K562 (cell line): ENCODE data around the gene LZTS3. TPM values are rescaled to one million over a fixed set of nuclear protein-coding genes. Genes with fewer than 3 reads are reported as not detected.

ENCODE experiments used
- ATF3 ChIP-seq, 2 experiments: fragments of 450-650 bp in 1 of 2; sonication (generic) in 1 of 2; formaldehyde crosslinking in 1 of 2; IDR thresholded peaks in 1 of 2; conservative IDR thresholded peaks in 1 of 2; 2 replicates each; pipeline versions ENCODE4 v1.6.1 to v1.8.1; 2016 to 2023; ENCODE audit warnings: mild to moderate bottlenecking in 2 of 2, moderate library complexity in 2 of 2, inconsistent platforms in 1 of 2, missing genetic modification reagents in 1 of 2
- BMI1 ChIP-seq: fragments of 150-350 bp; IDR thresholded peaks from 2 replicates; pipeline ENCODE4 v1.6.1; 2014; ENCODE audit warnings: low read length
- CBFA2T3 ChIP-seq: fragments of 450-650 bp; IDR thresholded peaks from 2 replicates; pipeline ENCODE4 v1.6.1; 2017
- E2F5 ChIP-seq: sonication (generic); formaldehyde crosslinking; IDR thresholded peaks from 2 replicates; pipeline ENCODE4 v1.8.0; 2022; ENCODE audit warnings: mild to moderate bottlenecking, missing genetic modification reagents
- HNRNPLL ChIP-seq: fragments of 200-400 bp; formaldehyde crosslinking; IDR thresholded peaks from 2 replicates; pipeline ENCODE4 v1.6.1; 2017; ENCODE audit warnings: low read length, low read depth, mild to moderate bottlenecking; ENCODE audit not compliant: poor library complexity, severe bottlenecking
- LEF1 ChIP-seq: fragments of 450-650 bp; IDR thresholded peaks from 2 replicates; pipeline ENCODE4 v1.6.1; 2016; ENCODE audit warnings: mild to moderate bottlenecking
- NR2F6 ChIP-seq: fragments of 450-650 bp; formaldehyde crosslinking; IDR thresholded peaks from 2 replicates; pipeline ENCODE4 v1.4.0; 2020; ENCODE audit warnings: mild to moderate bottlenecking
- RBM39 ChIP-seq: fragments of 200-400 bp; formaldehyde crosslinking; optimal IDR thresholded peaks from 2 replicates; pipeline ENCODE3; 2018; ENCODE audit warnings: low read depth, low read length
- RFX1 ChIP-seq: fragments of 450-650 bp; IDR thresholded peaks from 2 replicates; pipeline ENCODE4 v1.6.1; 2016; ENCODE audit warnings: mild to moderate bottlenecking, moderate library complexity
- SREBF1 ChIP-seq: fragments of 150-350 bp; IDR thresholded peaks from 2 replicates; pipeline ENCODE4 v1.6.1; 2014; ENCODE audit warnings: antibody characterized with exemption, low read depth, low read length, borderline replicate concordance
- TAF1 ChIP-seq: IDR thresholded peaks from 2 replicates; pipeline ENCODE4 v1.6.1; 2011; ENCODE audit warnings: mild to moderate bottlenecking, low read length, moderate library complexity; ENCODE audit not compliant: insufficient read depth, control insufficient read depth, severe bottlenecking; ENCODE audit errors: extremely low read depth
- THRB ChIP-seq: fragments of 450-650 bp; formaldehyde crosslinking; conservative IDR thresholded peaks from 2 replicates; pipeline ENCODE4 v1.4.0; 2022; ENCODE audit warnings: mild to moderate bottlenecking, missing genetic modification characterization
- ZBTB7A ChIP-seq: IDR thresholded peaks from 2 replicates; pipeline ENCODE4 v1.6.1; 2011; ENCODE audit warnings: low read depth, mild to moderate bottlenecking, low read length, moderate library complexity, borderline replicate concordance; ENCODE audit not compliant: control insufficient read depth
- ZNF124 ChIP-seq: sonication (generic); formaldehyde crosslinking; IDR thresholded peaks from 2 replicates; pipeline ENCODE4 v1.8.1; 2022; ENCODE audit warnings: missing genetic modification reagents
- ZNF408 ChIP-seq: fragments of 250-450 bp; sonication (Bioruptor Pico); IDR thresholded peaks from 2 replicates; pipeline ENCODE4 v1.4.0; 2020; ENCODE audit warnings: low read depth, mild to moderate bottlenecking, moderate library complexity
- ZNF592 ChIP-seq: fragments of 450-650 bp; IDR thresholded peaks from 2 replicates; pipeline ENCODE4 v1.6.1; 2017; ENCODE audit warnings: antibody characterized with exemption, mild to moderate bottlenecking
- polyA plus RNA-seq, 8 experiments: library from polyadenylated mRNA; depleted of rRNA in 4 of 8; stranded (reverse) in 5 of 8; unstranded in 3 of 8; fragments of >200 nt; fragmentation: Nextera tagmentation in 2 of 8; fragmentation: Illumina TruSeq in 1 of 8; extraction: Ambion mirVana in 2 of 8; extraction: Trizol in 1 of 8; gene quantifications; 2 replicates each; pipeline versions ENCODE4 v1.2.1 to v1.2.3, GENCODE V29; 2011 to 2014; ENCODE audit warnings: inconsistent platforms in 1 of 8, missing spikeins in 1 of 8
- total RNA-seq, 7 experiments: library from RNA; depleted of rRNA in 6 of 7; stranded (reverse); fragments of >200 nt in 6 of 7; fragmentation: Illumina TruSeq in 2 of 7; extraction: Trizol in 2 of 7; gene quantifications; 2 replicates each; pipeline versions ENCODE4 v1.2.1 to v1.2.3, GENCODE V29; 2011 to 2021; ENCODE audit warnings: low replicate concordance in 1 of 7

LZTS3 gene
- total and polyA plus RNA-seq, 9 of the 15 experiments (the other 6 are each of a cell fraction or from before 2014, with no cell fraction given), result 0.07 to 2.9 (median 2.0) TPM

DNA sequence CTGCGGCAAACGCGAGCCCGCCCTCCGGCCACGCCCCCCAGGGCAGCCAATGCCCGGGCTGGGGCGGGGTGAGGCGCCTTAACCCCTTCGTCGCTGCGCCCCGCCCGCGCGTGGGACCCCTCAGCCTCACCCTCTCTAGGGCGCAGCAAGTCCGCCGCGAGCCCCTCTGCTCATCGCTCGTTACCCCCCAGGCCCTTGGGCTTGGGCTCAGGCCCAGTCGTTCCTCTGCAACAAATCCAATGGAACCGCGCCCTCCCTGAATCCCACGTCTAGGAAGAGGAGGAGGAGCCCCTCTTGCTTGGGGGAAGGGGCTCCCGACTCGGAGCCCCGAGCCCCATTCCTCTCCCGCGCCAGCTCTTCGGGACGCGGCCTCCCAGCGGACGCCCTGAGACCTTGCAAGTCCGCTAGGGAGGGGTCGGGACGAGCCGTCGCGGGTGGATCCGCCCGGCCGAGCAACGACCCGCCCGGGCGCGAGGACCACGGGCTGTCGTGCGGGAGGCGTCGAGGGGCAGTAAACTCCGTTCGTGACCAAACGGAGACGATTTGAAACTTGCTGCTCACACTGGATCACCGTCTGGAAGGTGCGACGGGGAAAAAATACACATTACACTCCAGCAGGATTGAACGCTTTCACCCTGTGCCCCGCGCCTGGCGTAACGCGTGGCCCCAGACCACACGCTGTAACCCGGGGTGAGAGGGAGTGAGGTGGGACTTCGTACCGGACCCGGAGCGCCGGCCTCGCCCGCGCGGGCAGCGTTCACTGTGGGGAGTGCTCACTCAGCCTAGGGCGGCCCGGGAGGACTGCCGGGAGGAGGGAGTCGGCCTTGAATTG is 477 bp upstream of the LZTS3 start (continued):
- no peak for TF ChIP-seq ZNF592
- no peak for TF ChIP-seq RBM39
- no peak for TF ChIP-seq ZNF408 (CRISPR knock-in tag)
- TF ChIP-seq ZBTB7A, result peak; percentile 79
- TF ChIP-seq BMI1, result no peak
- TF ChIP-seq TAF1, result peak; percentile 20
- TF ChIP-seq RFX1, result no peak
- no peak for TF ChIP-seq THRB
- TF ChIP-seq SREBF1, result no peak
- TF ChIP-seq ZNF124, result no peak
- TF ChIP-seq NR2F6 (CRISPR knock-in tag), result no peak
- no peak for TF ChIP-seq LEF1
- no peak for TF ChIP-seq CBFA2T3
- no peak for TF ChIP-seq ATF3 (IDR thresholded peaks at IDR 0.05)
- no peak for TF ChIP-seq ATF3 (CRISPR knock-in tag; conservative IDR thresholded peaks at IDR 0.05)
- TF ChIP-seq E2F5 (CRISPR knock-in tag), result 0 out of 2 replicates have a peak, but pooled peaks have one; percentile 26
- TF ChIP-seq HNRNPLL, result peak; percentile 56
